Testis (tissue), 3 donors: ENCODE data around the gene CD44. TPM values are rescaled to one million over a fixed set of nuclear protein-coding genes. Genes with fewer than 3 reads are reported as not detected.

Experiments used
- DNase-seq: peaks from one replicate; pipeline ENCODE4 v3.0.0-alpha.2; 2019
- H3K27ac ChIP-seq, 2 donors: fragments of 200-600 bp; sonication (generic); one replicate each; pipeline ENCODE4 v1.5.1; 2019
- H3K27me3 ChIP-seq: fragments of 200-600 bp; sonication (generic); one replicate; pipeline ENCODE4 v1.5.1; 2019
- H3K36me3 ChIP-seq: fragments of 200-600 bp; sonication (generic); one replicate; pipeline ENCODE4 v1.5.1; 2017; ENCODE audit warnings: low read depth; ENCODE audit errors: missing control alignments
- H3K4me1 ChIP-seq: fragments of 200-600 bp; sonication (generic); one replicate; pipeline ENCODE4 v1.5.1; 2019
- H3K4me3 ChIP-seq, 2 donors: fragments of 200-600 bp; sonication (generic); one replicate each; pipeline ENCODE4 v1.5.1; 2017 to 2019
- H3K9me3 ChIP-seq: fragments of 200-600 bp; sonication (generic); one replicate; pipeline ENCODE4 v1.5.1; 2017
- POLR2A ChIP-seq: fragments of 450-650 bp; IDR thresholded peaks from one replicate; pipeline ENCODE4 v1.6.1; 2017; ENCODE audit warnings: antibody characterized with exemption, mild to moderate bottlenecking, moderate library complexity
- WGBS, 2 donors: methylation state at CpG; one replicate each; pipeline ENCODE4 v1.1.5; 2018; 5-methylcytosine and 5-hydroxymethylcytosine counted together
- intact Hi-C: fragments of 100-400 bp; cut with DNase I; formaldehyde crosslinking; loops from one replicate; pipeline ENCODE4 v1.15.1; 2023; ENCODE audit warnings: low total_unique reads
- polyA plus RNA-seq: library from polyadenylated mRNA; stranded (reverse); fragments of 350-450 nt; fragmentation: Illumina TruSeq; extraction: RNeasy Lipid Tissue Mini Kit (QIAGEN cat#74804); gene quantifications from one replicate; pipeline ENCODE4 v1.2.3, GENCODE V29; 2014; ENCODE audit warnings: low read depth, low replicate concordance; ENCODE audit not compliant: insufficient read depth
- total RNA-seq, 2 donors: library from RNA; depleted of rRNA; stranded (reverse); fragments of >200 nt; gene quantifications; one replicate each; pipeline ENCODE4 v1.2.3, GENCODE V29; 2016
- TF ChIP-seq, protein P1 (sequence below), 3 experiments: fragments of 450-650 bp in 2 of 3; fragments of 200-600 bp in 1 of 3; sonication (generic) in 1 of 3; IDR thresholded peaks; one replicate each; pipeline ENCODE4 v1.5.1; 2016 to 2019; ENCODE audit warnings: antibody characterized with exemption in 3 of 3, mild to moderate bottlenecking in 2 of 3, moderate library complexity in 1 of 3

CD44 gene
- total and polyA plus RNA-seq, 3 donors from 2014 or later: 4.0 to 44.5 (median 13.4) TPM

DNA sequence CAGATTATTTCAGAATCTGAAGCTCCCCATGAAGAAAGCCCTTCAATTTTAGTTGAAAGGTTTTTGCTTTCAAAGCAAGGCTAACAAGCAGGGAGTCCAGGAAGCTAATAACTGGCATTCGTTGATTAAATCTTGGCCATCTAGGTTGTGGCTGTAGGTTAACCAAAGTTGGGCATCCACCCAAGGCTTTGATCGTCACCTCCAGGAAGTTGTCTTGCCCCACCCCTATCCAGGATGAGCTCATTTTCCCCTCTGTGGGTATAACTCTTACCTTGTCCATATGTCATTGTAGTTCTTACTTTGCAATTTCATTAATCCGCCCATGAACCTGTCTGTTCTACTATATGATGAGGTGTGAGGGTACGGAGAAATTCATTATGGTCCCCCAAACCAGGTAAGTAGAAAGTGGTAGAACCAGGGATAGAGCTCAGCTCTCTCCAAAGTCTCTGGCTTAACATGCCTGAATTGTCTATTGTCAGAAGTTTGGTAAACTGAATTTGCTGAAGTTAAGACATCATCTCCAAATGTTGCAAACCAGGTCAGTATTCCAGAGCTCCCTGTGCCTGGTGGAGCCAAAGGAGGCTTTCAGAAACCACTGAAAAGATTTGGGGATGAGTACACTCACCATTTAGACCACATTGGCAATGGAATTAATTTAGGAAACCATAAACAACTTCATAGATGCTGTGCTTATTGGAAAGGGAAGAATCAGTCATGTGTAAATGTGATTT lies 97.1 kb downstream of the CD44 start:
- TF ChIP-seq POLR2A: no peak
- TF ChIP-seq, protein P1, sequence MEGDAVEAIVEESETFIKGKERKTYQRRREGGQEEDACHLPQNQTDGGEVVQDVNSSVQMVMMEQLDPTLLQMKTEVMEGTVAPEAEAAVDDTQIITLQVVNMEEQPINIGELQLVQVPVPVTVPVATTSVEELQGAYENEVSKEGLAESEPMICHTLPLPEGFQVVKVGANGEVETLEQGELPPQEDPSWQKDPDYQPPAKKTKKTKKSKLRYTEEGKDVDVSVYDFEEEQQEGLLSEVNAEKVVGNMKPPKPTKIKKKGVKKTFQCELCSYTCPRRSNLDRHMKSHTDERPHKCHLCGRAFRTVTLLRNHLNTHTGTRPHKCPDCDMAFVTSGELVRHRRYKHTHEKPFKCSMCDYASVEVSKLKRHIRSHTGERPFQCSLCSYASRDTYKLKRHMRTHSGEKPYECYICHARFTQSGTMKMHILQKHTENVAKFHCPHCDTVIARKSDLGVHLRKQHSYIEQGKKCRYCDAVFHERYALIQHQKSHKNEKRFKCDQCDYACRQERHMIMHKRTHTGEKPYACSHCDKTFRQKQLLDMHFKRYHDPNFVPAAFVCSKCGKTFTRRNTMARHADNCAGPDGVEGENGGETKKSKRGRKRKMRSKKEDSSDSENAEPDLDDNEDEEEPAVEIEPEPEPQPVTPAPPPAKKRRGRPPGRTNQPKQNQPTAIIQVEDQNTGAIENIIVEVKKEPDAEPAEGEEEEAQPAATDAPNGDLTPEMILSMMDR (IDR thresholded peaks at IDR 0.05): no peak
- Histone ChIP-seq H3K4me1 (no peaks in the 10 kb centered on the region), H3K27ac (no peak overlapping the region), H3K4me3 (no peak overlapping the region), H3K36me3 (no peaks in the 10 kb centered on the region), H3K27me3 (no peaks in the 10 kb centered on the region), H3K9me3 (no peaks in the 10 kb centered on the region)
- no peak for DNase-seq
- intact Hi-C loops: no loop called here
- 90 to 93% methylated on average over 4 of the region's 4 CpGs for WGBS, 2 donors

GRCh38 chr11:35236667-35237003 lies 97.7 kb downstream of the CD44 start:
- DNase-seq: no peak
- no peak overlapping the region for H3K27ac ChIP-seq
- no peak for TF ChIP-seq POLR2A
- TF ChIP-seq, protein P1 (IDR thresholded peaks at IDR 0.05): no peak
- 83 to 91% methylated on average over 5 of the region's 5 CpGs for WGBS, 2 donors
- no peaks in the 10 kb centered on the region for H3K4me1 ChIP-seq
- H3K36me3 ChIP-seq: no peaks in the 10 kb centered on the region
- intact Hi-C loops: no loop called here
- H3K27me3 ChIP-seq: no peaks in the 10 kb centered on the region
- H3K9me3 ChIP-seq: no peaks in the 10 kb centered on the region
- H3K4me3 ChIP-seq: no peak overlapping the region

GRCh38 chr11:35237351-35237750 lies 98.4 kb downstream of the CD44 start:
- TF ChIP-seq, protein P1 (IDR thresholded peaks at IDR 0.05): no peak
- TF ChIP-seq POLR2A: no peak
- no peaks in the 10 kb centered on the region for H3K27me3 ChIP-seq

DNA sequence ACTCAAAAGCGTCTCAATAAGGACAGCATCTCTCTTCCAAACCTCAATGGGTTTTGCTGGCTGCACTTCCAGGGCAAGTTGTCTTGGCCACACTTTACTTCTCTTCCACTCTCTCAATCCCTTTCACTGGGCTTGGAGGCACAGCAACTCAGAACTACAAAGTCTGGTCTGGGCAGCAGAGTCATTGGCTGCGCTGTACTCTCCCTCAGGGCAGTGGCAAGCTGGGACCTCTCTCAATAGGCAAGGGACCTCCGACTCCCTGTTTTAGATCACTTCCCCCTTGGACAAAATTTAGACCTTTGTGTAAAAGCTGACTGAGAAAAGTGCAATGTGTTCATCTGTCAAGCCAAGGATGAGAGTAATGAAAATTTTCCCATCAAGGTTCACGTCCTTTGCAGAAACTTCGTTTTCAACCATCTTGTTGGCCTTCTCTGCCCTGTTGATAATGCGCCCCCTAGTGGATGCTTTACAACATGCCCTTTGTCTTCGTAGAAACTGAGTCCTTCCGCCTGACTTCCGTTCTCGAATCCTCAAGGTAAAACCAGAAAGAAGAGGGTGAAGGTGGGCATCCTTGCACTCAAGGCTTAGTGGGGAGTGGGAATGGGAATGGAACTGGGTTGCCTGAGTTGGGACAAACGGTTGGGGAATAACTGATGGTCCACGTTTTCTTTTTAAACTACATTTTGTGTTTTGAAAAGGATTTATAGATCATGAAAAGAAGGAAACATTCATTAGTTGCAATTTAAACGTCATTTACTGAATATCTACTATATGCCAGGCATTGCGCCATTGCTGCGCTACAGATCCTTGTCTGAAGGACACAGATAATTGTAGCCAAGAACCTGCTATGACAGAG lies 99.1 kb downstream of the CD44 start:
- no peaks in the 10 kb centered on the region for H3K27me3 ChIP-seq
- peak; percentile 82 for DNase-seq
- no peak overlapping the region for H3K4me3 ChIP-seq
- H3K9me3 ChIP-seq: no peaks in the 10 kb centered on the region
- no peak overlapping the region for H3K27ac ChIP-seq
- intact Hi-C loops: no loop called here
- H3K4me1 ChIP-seq: no peaks in the 10 kb centered on the region
- no peaks in the 10 kb centered on the region for H3K36me3 ChIP-seq
- WGBS, 2 donors: 45 to 52% methylated on average over 15 of the region's 15 CpGs
- TF ChIP-seq, protein P1 (IDR thresholded peaks at IDR 0.05): peak; percentile 71 to 89 (median 73)
- no peak for TF ChIP-seq POLR2A

More at GRCh38 chr11:35237351-35237750, 98.4 kb downstream of the CD44 start:
- 61 to 71% methylated on average over 1 of the region's 1 CpG for WGBS, 2 donors
- DNase-seq: no peak
- Histone ChIP-seq H3K36me3 (no peaks in the 10 kb centered on the region), H3K9me3 (no peaks in the 10 kb centered on the region), H3K4me3 (no peak overlapping the region), H3K4me1 (no peaks in the 10 kb centered on the region), H3K27ac (no peak overlapping the region)
- intact Hi-C loops: no loop called here
